HFFc6 (cell line): Measurements from ENCODE around the gene INSYN2A. TPM values are rescaled to one million over a fixed set of nuclear protein-coding genes. Genes with fewer than 3 reads are reported as not detected.

Experiments used
- DNase-seq: peaks from one replicate; pipeline ENCODE4 v3.0.0-alpha.2; 2018
- H3K27ac Mint-ChIP-seq: 2 replicates; pipeline ENCODE4 v1.8.0; 2020; ENCODE audit warnings: mild to moderate bottlenecking, mixed read lengths
- H3K27me3 Mint-ChIP-seq: 2 replicates; pipeline ENCODE4 v1.8.0; 2021; ENCODE audit warnings: mild to moderate bottlenecking, moderate library complexity, mixed read lengths; ENCODE audit not compliant: insufficient read depth
- H3K36me3 Mint-ChIP-seq: 2 replicates; pipeline ENCODE4 v1.8.0; 2021; ENCODE audit warnings: low read depth, mixed read lengths
- H3K4me1 Mint-ChIP-seq: 2 replicates; pipeline ENCODE4 v1.8.0; 2020; ENCODE audit warnings: low read depth, mixed read lengths
- H3K4me3 Mint-ChIP-seq: 2 replicates; pipeline ENCODE4 v1.8.0; 2020; ENCODE audit warnings: mild to moderate bottlenecking, moderate library complexity, mixed read lengths
- H3K9me3 Mint-ChIP-seq: 2 replicates; pipeline ENCODE4 v1.8.0; 2020; ENCODE audit warnings: mild to moderate bottlenecking, mixed read lengths
- CTCF ChIP-seq: fragments of 200-600 bp; sonication (generic); IDR thresholded peaks from 2 replicates; pipeline ENCODE4 v1.5.0; 2021; ENCODE audit warnings: antibody characterized with exemption, mild to moderate bottlenecking
- total RNA-seq, 6 experiments: library from RNA; stranded (reverse); fragmentation: NEBNext Ultra II Directional; extraction: Animal tissue kit (Norgen Biotek cat#: 25700); gene quantifications; 2 replicates in 1 of 6; 3 replicates in 5 of 6; pipeline ENCODE4 v1.2.3, GENCODE V29; 2021

Gene INSYN2A
- total RNA-seq, 6 experiments from 2014 or later = 0.05 to 0.24 (median 0.20) TPM

GRCh38 chr10:127218658-127219057, 22.3 kb upstream of the INSYN2A start:
- Mint-ChIP-seq H3K36me3 (peaks cover 18% of the 10 kb centered on the region), H3K27ac (no peak overlapping the region), H3K27me3 (peaks cover 2% of the 10 kb centered on the region; the same call in 1 of the 2 replicates), H3K4me3 (no peak overlapping the region), H3K9me3 (no peaks in the 10 kb centered on the region), H3K4me1 (peaks cover 14% of the 10 kb centered on the region)
- no peak for TF ChIP-seq CTCF
- DNase-seq = no peak

DNA sequence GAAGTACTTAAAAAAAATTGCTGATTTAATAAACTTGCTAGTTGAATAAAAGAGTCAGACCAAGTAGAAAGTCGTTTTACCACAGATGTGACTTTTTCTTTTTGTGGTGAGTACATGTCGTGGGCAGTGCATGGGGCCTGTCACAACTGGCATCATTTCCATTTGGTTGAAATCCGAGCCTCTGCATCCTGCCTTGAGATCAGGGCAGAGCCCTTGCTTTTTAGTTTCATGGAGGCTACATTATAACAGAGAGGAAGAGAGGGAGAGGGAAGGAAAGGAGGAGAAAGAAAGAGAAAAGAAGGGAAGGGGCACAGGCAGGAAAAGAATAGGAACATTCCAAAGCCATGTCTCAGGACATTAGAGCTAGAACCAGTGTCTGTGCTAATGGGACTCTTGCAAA, 20.4 kb upstream of the INSYN2A start:
- H3K9me3 Mint-ChIP-seq = no peaks in the 10 kb centered on the region
- peak overlapping the region; percentile 14; the same call in 1 of the 2 replicates for H3K27ac Mint-ChIP-seq
- no peak overlapping the region for H3K4me3 Mint-ChIP-seq
- H3K4me1 Mint-ChIP-seq = peaks cover 14% of the 10 kb centered on the region
- DNase-seq = no peak
- TF ChIP-seq CTCF = no peak
- no peaks in the 10 kb centered on the region; the same call in 1 of the 2 replicates for H3K27me3 Mint-ChIP-seq
- peaks cover 18% of the 10 kb centered on the region for H3K36me3 Mint-ChIP-seq

DNA sequence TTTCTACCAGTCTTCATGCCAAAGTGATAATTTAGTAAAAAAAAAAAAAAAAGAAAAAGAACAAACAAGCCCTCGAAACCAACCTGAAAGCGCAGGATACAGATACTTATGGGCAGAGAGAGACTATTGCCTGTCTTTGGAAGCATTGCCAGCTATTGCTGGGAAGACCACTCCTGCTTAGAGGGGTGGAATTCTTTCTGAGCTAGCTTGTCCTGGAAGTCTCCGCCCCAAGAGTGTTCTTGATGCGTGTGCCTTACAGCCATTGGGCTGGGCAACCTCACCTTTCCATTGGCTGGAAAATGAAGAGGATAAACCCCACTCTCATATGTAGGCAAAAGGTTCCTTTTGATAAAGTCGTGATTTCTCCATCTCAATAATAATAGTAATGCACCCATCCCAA, 19.9 kb upstream of the INSYN2A start:
- Mint-ChIP-seq H3K4me3 (no peak overlapping the region), H3K4me1 (peaks cover 14% of the 10 kb centered on the region), H3K27ac (no peak overlapping the region), H3K36me3 (peaks cover 18% of the 10 kb centered on the region), H3K9me3 (no peaks in the 10 kb centered on the region), H3K27me3 (no peaks in the 10 kb centered on the region; the same call in 1 of the 2 replicates)
- DNase-seq = no peak
- TF ChIP-seq CTCF = no peak

GRCh38 chr10:127215866-127216265, 19.5 kb upstream of the INSYN2A start:
- Mint-ChIP-seq H3K27me3 (no peaks in the 10 kb centered on the region; the same call in 1 of the 2 replicates), H3K9me3 (no peaks in the 10 kb centered on the region), H3K4me3 (no peak overlapping the region), H3K4me1 (peaks cover 14% of the 10 kb centered on the region), H3K27ac (no peak overlapping the region), H3K36me3 (peaks cover 18% of the 10 kb centered on the region)
- DNase-seq = no peak
- TF ChIP-seq CTCF = no peak

DNA sequence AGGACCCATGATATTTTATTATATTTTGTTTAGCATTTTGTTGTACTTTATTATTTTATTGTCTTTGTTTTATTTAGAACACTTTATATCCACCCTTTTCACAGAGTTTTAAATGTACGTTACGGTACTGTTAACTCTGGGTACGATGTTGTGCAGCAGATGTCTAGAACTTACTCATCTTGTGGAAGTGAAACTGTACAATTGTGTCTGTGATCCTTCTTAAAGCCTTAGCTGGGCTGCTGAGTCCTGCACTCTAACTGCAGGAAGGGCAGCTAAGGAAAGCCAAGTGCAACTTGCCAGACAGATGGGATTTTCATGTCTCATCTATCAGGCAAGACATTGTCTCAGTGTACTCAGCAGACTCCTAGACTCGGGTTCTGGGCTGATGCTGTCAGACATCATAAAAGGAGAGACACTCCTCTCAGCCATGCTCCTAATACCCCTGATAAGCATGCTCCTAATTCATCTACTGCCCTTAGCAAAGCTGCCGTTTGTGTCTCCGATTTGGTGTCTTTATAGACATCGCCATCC, 14.6 kb upstream of the INSYN2A start:
- no peak for TF ChIP-seq CTCF
- Mint-ChIP-seq H3K9me3 (no peaks in the 10 kb centered on the region), H3K36me3 (peaks cover 6% of the 10 kb centered on the region; the same call in 1 of the 2 replicates), H3K27me3 (no peaks in the 10 kb centered on the region; the same call in 1 of the 2 replicates), H3K4me3 (no peak overlapping the region), H3K4me1 (peaks cover 3% of the 10 kb centered on the region; the same call in 1 of the 2 replicates), H3K27ac (no peak overlapping the region)
- DNase-seq = no peak
